Left ventricle myocardium superior (tissue), 1 donor: ENCODE results near the gene TRIM49D1. TPM values are rescaled to one million over a fixed set of nuclear protein-coding genes. Genes with fewer than 3 reads are reported as not detected.
"Not testable (repeated sequence)": the region's sequence is repeated elsewhere in the genome, so short reads cannot be mapped to it uniquely, and the experiment has no call there.

ENCODE experiments used
- ATAC-seq: fragments of 200-7000 bp; cut with Tn5 transposase; one replicate; pipeline ENCODE4 v1.9.1; 2020; ENCODE audit warnings: mild to moderate bottlenecking, moderate library complexity
- DNase-seq: peaks from one replicate; pipeline ENCODE4 v3.0.0-alpha.2; 2020
- intact Hi-C: fragments of 100-400 bp; cut with micrococcal nuclease; formaldehyde crosslinking; loops from one replicate; pipeline ENCODE4 v1.11.0; 2022
- long read RNA-seq: library from polyadenylated mRNA; unstranded; transcript quantifications from one replicate; pipeline ENCODE4 v2.0.0, GENCODE V29; 2021
- total RNA-seq: library from RNA; stranded (reverse); fragmentation: NEBNext Ultra II Directional; extraction: Animal tissue kit (Norgen Biotek cat#: 25700); gene quantifications from one replicate; pipeline ENCODE4 v1.2.1, GENCODE V29; 2021
- donor health status: DM: no; HTN: yes; CAD: no; lungs with severe emphysema.

The TRIM49D1 gene
- total RNA-seq: not detected
- long read RNA-seq: 0 reads

GRCh38 chr11:89922195-89922660, at the start of gene TRIM49D1:
TRIM49D1 (minus strand) TSS chr11:89922245; CDS start chr11:89917710, 4,535 bp downstream.
- ATAC-seq (no peak), DNase-seq (no peak)
- intact Hi-C loops: no loop called here

- intact Hi-C loops, ATAC-seq, DNase-seq: not testable (repeated sequence)
These were observed 43.7 kb upstream of the TRIM49D1 start, which contains the start of gene TRIM64 for GRCh38 chr11:89965737-89966136. TRIM64 (plus strand) TSS chr11:89966037; CDS start chr11:89968504, 2,467 bp downstream.

- ATAC-seq, DNase-seq, intact Hi-C loops: not testable (repeated sequence)
These were observed 38.8 kb upstream of the TRIM49D1 start for GRCh38 chr11:89960833-89961232.

- ATAC-seq, DNase-seq, intact Hi-C loops: not testable (repeated sequence)
These were observed 1.7 kb upstream of the TRIM49D1 start, which contains the start of gene TRIM49D2 for GRCh38 chr11:89923764-89924163. TRIM49D2 (plus strand) TSS chr11:89924064; CDS start chr11:89926762, 2,698 bp downstream.

GRCh38 chr11:89900809-89901208, 21.2 kb downstream of the TRIM49D1 start:
- ATAC-seq, intact Hi-C loops, DNase-seq: not testable (repeated sequence)

- ATAC-seq, DNase-seq, intact Hi-C loops: not testable (repeated sequence)
These were observed 28.8 kb downstream of the TRIM49D1 start for GRCh38 chr11:89893245-89893644.

GRCh38 chr11:89877511-89877910, 44.5 kb downstream of the TRIM49D1 start:
- ATAC-seq, DNase-seq, intact Hi-C loops: not testable (repeated sequence)

- ATAC-seq, DNase-seq, intact Hi-C loops: not testable (repeated sequence)
These were observed 49.5 kb downstream of the TRIM49D1 start for GRCh38 chr11:89872588-89872987.

- DNase-seq, ATAC-seq, intact Hi-C loops: not testable (repeated sequence)
These were observed 56.8 kb downstream of the TRIM49D1 start for GRCh38 chr11:89865223-89865622.

GRCh38 chr11:89863906-89864704, 57.9 kb downstream of the TRIM49D1 start:
- intact Hi-C loops, ATAC-seq: not testable (repeated sequence)
- peak; percentile 23 for DNase-seq

Other genes with a start within 250 kb of the TRIM49D1 start
- gene TRIM77, start 211.9 kb downstream of the TRIM49D1 start, total RNA-seq: not detected
- not detected for gene TRIM49, start 113.7 kb downstream of the TRIM49D1 start, total RNA-seq
- gene TRIM64B, start 43.8 kb downstream of the TRIM49D1 start, total RNA-seq: not detected
- not detected for gene TRIM49D2, start 1.8 kb upstream of the TRIM49D1 start, total RNA-seq
- not detected for gene TRIM64, start 43.8 kb upstream of the TRIM49D1 start, total RNA-seq
- not detected for gene TRIM49C, start 108.9 kb upstream of the TRIM49D1 start, total RNA-seq
- not detected for gene UBTFL1, start 163.7 kb upstream of the TRIM49D1 start, total RNA-seq
- 1.8 TPM for gene NAALAD2, start 212.4 kb upstream of the TRIM49D1 start, total RNA-seq